Adipocyte (in vitro differentiated cells): ENCODE measurements around the gene CFAP206.
"Not testable (repeated sequence)": the region's sequence is repeated elsewhere in the genome, so short reads cannot be mapped to it uniquely, and the experiment has no call there.

ENCODE experiments used
- DNase-seq: peaks from one replicate; pipeline ENCODE4 v3.0.0-alpha.2; 2015; ENCODE audit warnings: low read depth
- H3K27me3 ChIP-seq: replicated peaks from 2 replicates; pipeline ENCODE4 v1.7.0; 2013; ENCODE audit warnings: mild to moderate bottlenecking, low read length, moderate library complexity; ENCODE audit not compliant: control insufficient read depth, insufficient read depth
- H3K36me3 ChIP-seq: 2 replicates; pipeline ENCODE4 v1.7.0; 2013; ENCODE audit warnings: low read length, mild to moderate bottlenecking, moderate library complexity; ENCODE audit not compliant: control insufficient read depth, insufficient read depth, severe bottlenecking
- H3K4me1 ChIP-seq: 2 replicates; pipeline ENCODE4 v1.7.0; 2013; ENCODE audit warnings: mild to moderate bottlenecking, low read length, moderate library complexity; ENCODE audit not compliant: control insufficient read depth, insufficient read depth
- H3K4me3 ChIP-seq: 2 replicates; pipeline ENCODE4 v1.7.0; 2013; ENCODE audit warnings: mild to moderate bottlenecking, low read length, moderate library complexity
- H3K9ac ChIP-seq: 2 replicates; pipeline ENCODE4 v1.7.0; 2013; ENCODE audit warnings: mild to moderate bottlenecking, low read length, moderate library complexity
- H3K9me3 ChIP-seq: 2 replicates; pipeline ENCODE4 v1.7.0; 2013; ENCODE audit warnings: mild to moderate bottlenecking, low read length, moderate library complexity; ENCODE audit not compliant: control insufficient read depth

Gene CFAP206

GRCh38 chr6:87482366-87482765 is 74.6 kb downstream of the CFAP206 start:
- DNase-seq, result peak; percentile 11
- Histone ChIP-seq H3K9me3 (peaks cover 3% of the 10 kb centered on the region), H3K4me3 (no peak overlapping the region), H3K36me3 (peaks cover 18% of the 10 kb centered on the region), H3K9ac (no peak overlapping the region), H3K27me3 (no peaks in the 10 kb centered on the region), H3K4me1 (no peaks in the 10 kb centered on the region)

GRCh38 chr6:87483929-87484328 is 76.2 kb downstream of the CFAP206 start:
- Histone ChIP-seq H3K4me3 (no peak overlapping the region), H3K27me3 (no peaks in the 10 kb centered on the region), H3K9me3 (no peaks in the 10 kb centered on the region), H3K9ac (no peak overlapping the region), H3K36me3 (peaks cover 9% of the 10 kb centered on the region), H3K4me1 (no peaks in the 10 kb centered on the region)
- peak; percentile 7 for DNase-seq

GRCh38 chr6:87484491-87484890 is 76.7 kb downstream of the CFAP206 start:
- Histone ChIP-seq H3K4me3 (no peak overlapping the region), H3K4me1 (no peaks in the 10 kb centered on the region), H3K9ac (no peak overlapping the region), H3K27me3 (no peaks in the 10 kb centered on the region), H3K36me3 (peaks cover 9% of the 10 kb centered on the region), H3K9me3 (no peaks in the 10 kb centered on the region)
- DNase-seq, result no peak

GRCh38 chr6:87487555-87487954 is 79.8 kb downstream of the CFAP206 start:
- H3K27me3 ChIP-seq, result no peaks in the 10 kb centered on the region
- H3K9ac ChIP-seq, result no peak overlapping the region
- H3K36me3 ChIP-seq, result peaks cover 21% of the 10 kb centered on the region
- DNase-seq, result no peak
- no peaks in the 10 kb centered on the region for H3K4me1 ChIP-seq
- H3K9me3 ChIP-seq, result no peaks in the 10 kb centered on the region
- no peak overlapping the region for H3K4me3 ChIP-seq

- not testable (repeated sequence) for H3K4me3 ChIP-seq, H3K9ac ChIP-seq, DNase-seq, H3K4me1 ChIP-seq, H3K9me3 ChIP-seq, H3K27me3 ChIP-seq
- peaks cover 21% of the 10 kb centered on the region for H3K36me3 ChIP-seq
These were observed 81.6 kb downstream of the CFAP206 start for GRCh38 chr6:87489326-87489725.

GRCh38 chr6:87494761-87495422 is 87.1 kb downstream of the CFAP206 start:
- no peak overlapping the region for H3K9ac ChIP-seq
- no peak for DNase-seq
- no peak overlapping the region for H3K4me3 ChIP-seq
- H3K36me3 ChIP-seq, result peaks cover 31% of the 10 kb centered on the region
- H3K9me3 ChIP-seq, result no peaks in the 10 kb centered on the region
- no peaks in the 10 kb centered on the region for H3K27me3 ChIP-seq
- H3K4me1 ChIP-seq, result no peaks in the 10 kb centered on the region

GRCh38 chr6:87498048-87498447 is 90.3 kb downstream of the CFAP206 start:
- Histone ChIP-seq H3K4me1 (no peaks in the 10 kb centered on the region), H3K36me3 (peaks cover 35% of the 10 kb centered on the region), H3K27me3 (no peaks in the 10 kb centered on the region), H3K9ac (no peak overlapping the region), H3K9me3 (no peaks in the 10 kb centered on the region), H3K4me3 (no peak overlapping the region)
- no peak for DNase-seq

- Histone ChIP-seq H3K9me3 (no peaks in the 10 kb centered on the region), H3K4me3 (no peak overlapping the region), H3K27me3 (no peaks in the 10 kb centered on the region), H3K4me1 (no peaks in the 10 kb centered on the region), H3K36me3 (peaks cover 52% of the 10 kb centered on the region), H3K9ac (no peak overlapping the region)
- peak; percentile 6 for DNase-seq
These were observed 94.2 kb downstream of the CFAP206 start for GRCh38 chr6:87501809-87502572.

- no peak overlapping the region for H3K9ac ChIP-seq
- H3K9me3 ChIP-seq, result no peaks in the 10 kb centered on the region
- DNase-seq, result no peak
- H3K36me3 ChIP-seq, result peaks cover 77% of the 10 kb centered on the region
- no peaks in the 10 kb centered on the region for H3K4me1 ChIP-seq
- H3K4me3 ChIP-seq, result no peak overlapping the region
- H3K27me3 ChIP-seq, result no peaks in the 10 kb centered on the region
These were observed 96.7 kb downstream of the CFAP206 start for GRCh38 chr6:87504441-87504840.
